Ureter (tissue), 1 donor: ENCODE results near the gene ETNK1. TPM values are rescaled to one million over a fixed set of nuclear protein-coding genes. Genes with fewer than 3 reads are reported as not detected.
"Not testable (repeated sequence)": the region's sequence is repeated elsewhere in the genome, so short reads cannot be mapped to it uniquely, and the experiment has no call there.

ENCODE experiments used
- DNase-seq: peaks from one replicate; pipeline ENCODE4 v3.0.0-alpha.2; 2020; ENCODE audit warnings: low spot score
- total RNA-seq: library from RNA; stranded (reverse); gene quantifications from one replicate; pipeline ENCODE4 v1.2.4, GENCODE V29; 2023
- donor health status: DM: yes; HTN: yes; CAD: no.

Gene ETNK1, protein sequence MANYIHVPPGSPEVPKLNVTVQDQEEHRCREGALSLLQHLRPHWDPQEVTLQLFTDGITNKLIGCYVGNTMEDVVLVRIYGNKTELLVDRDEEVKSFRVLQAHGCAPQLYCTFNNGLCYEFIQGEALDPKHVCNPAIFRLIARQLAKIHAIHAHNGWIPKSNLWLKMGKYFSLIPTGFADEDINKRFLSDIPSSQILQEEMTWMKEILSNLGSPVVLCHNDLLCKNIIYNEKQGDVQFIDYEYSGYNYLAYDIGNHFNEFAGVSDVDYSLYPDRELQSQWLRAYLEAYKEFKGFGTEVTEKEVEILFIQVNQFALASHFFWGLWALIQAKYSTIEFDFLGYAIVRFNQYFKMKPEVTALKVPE
- total RNA-seq, result 74.4 TPM

- peak; percentile 95 for DNase-seq
These were observed at the start of gene ETNK1 for GRCh38 chr12:22624870-22625761. ETNK1 (plus strand) TSS chr12:22625171; CDS start chr12:22625431, 260 bp downstream.

DNA sequence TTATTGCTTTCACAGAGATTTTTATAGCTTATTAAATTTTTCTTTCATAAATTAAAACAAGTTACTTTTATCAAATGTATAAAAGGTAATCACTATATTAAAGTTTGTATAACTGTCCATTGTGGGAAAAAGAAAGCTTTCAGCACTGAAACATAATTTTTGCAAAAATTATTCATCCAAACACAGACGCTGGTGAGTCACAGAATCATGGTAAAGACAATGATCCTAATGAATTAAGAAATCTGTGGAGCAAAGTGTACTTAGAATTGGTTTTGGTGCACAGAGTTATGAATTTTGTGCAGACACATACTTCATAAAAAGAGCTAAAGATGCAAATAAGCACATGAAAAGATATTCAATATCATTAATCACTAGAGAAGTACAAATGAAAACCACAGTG, 48.9 kb upstream of the ETNK1 start:
- DNase-seq, result no peak

DNA sequence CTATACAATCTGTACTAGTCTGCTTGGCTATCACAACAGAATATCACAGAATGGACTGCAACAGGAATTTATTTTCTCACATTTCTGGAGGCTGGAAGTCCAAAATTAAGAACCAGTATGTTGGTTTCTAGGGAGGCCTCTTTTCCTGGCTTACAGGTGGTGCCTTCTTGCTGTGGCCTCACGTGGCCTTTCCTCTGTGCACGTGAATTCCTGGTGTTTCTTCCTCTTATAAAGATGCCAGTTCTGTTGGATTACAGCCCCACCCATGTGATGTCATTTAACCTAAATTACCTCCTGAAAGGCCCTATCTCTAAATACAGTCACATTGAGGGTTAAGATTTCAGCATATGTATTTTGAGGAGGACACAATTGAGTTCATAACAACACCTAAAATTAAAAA, 48.5 kb upstream of the ETNK1 start:
- no peak for DNase-seq

DNA sequence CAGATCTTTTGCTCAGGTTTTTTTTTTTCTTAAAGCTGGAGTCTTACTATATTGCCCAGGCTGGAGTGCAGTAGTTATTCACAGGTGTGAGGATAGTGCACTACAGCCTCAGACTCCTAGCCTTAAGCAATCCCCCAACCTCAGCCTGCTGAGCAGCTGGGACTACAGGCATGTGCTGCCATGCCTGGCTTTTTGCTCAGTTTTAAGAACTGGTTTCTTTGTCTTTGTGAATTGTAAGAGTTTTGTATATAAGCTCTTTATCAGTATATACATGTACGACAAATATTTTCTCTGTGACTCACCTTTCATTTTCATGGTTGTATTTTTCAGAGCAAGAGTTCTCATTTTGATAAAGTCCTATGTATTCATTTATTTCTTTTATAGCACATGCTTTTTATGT, 47.3 kb upstream of the ETNK1 start:
- no peak for DNase-seq

GRCh38 chr12:22578328-22578727, 46.6 kb upstream of the ETNK1 start:
- no peak for DNase-seq

DNA sequence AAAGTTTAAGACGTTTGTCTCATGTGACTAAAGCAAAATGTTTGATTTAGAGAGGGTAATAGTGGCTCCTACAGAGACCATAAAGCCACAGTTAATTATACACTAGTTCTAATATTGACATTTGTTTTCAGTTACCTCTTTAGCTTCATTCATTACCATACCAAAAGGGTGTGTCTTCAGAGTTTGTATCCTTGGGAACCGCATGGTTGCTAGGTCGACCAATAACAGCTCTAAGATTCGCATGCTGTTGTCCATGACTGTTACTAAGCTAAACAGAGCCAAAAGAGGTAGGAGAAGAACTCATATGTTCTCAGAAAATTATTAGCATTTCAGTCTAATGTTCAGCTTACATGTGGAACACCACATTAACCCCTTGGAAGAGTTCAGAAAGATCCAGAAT, 36.2 kb upstream of the ETNK1 start:
- no peak for DNase-seq

GRCh38 chr12:22593864-22594263, 31.1 kb upstream of the ETNK1 start:
- DNase-seq, result no peak

DNA sequence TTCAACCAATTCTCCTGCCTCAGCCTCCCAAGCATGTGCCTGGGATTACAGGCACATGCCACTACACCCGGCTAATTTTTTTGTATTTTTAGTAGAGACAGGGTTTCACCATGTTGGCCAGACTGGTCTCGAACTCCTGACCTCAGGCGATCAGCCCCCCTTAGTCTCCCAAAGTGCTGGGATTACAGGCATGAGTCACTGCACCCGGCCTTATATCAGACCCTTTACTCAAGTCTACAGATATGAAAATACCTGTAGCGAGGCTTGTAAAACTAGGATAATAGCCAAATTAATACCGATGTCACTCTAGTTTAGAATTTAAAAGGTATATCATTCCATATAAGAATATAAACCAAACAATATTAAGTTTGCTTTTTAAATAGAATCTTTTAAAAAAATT, 27.4 kb upstream of the ETNK1 start:
- not testable (repeated sequence) for DNase-seq

DNA sequence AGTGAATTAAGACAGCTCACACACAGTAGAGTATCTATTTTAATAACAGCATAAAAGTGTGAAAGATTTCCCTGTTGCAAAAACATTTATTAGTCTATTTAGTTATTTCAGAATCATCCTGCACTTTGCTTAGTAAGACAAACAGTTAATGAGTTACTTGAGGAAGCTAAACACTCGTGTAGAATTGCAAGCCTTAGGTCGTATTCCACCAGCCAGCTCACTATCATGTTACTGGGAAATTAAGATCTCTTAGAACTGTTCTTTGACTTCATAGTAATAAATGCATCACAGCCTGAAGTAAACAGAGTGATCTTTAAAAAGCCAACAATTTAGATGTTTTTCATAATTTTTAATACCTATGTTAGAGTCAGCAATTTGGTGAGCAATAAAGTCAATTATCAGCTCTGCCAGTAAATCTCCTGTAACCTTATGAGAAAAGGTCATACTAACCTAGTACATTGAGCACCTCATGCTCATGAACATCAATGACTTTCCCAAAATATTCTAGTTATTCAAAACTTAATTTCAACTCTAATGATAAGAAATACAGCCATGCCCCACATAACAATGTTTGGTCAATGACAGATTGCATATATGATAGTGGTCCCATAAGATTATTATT, 26.7 kb upstream of the ETNK1 start:
- DNase-seq, result no peak

- DNase-seq, result no peak
These were observed 26.2 kb upstream of the ETNK1 start for GRCh38 chr12:22598763-22599161.

- no peak for DNase-seq
These were observed 24.8 kb upstream of the ETNK1 start for GRCh38 chr12:22600181-22600580.

GRCh38 chr12:22609501-22609900, 15.5 kb upstream of the ETNK1 start:
- DNase-seq, result no peak

GRCh38 chr12:22610131-22610530, 14.8 kb upstream of the ETNK1 start:
- no peak for DNase-seq

GRCh38 chr12:22612822-22613221, 12.1 kb upstream of the ETNK1 start:
- not testable (repeated sequence) for DNase-seq

GRCh38 chr12:22615963-22616501, 8.9 kb upstream of the ETNK1 start:
- no peak for DNase-seq

DNA sequence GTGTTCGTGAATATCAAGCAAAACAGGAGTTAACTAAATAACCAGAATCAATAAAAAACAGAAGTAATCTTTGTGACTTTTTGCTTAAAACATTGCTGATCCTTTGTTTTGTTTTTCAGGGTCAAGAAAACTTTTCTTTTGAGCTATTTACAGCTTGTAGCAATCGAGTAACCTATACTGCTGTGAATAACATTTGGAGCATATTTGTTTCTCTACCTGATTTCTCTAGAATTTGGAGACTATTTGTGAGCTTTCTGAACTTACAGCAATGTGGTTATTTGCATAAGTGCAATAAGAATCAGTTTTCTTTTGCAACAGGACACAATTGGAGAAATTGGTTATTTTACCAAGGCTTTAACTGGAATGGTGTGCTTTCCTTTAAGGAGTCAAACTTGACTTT, 7.3 kb upstream of the ETNK1 start:
- DNase-seq, result no peak

- DNase-seq, result peak; percentile 42
These were observed 462 bp upstream of the ETNK1 start for GRCh38 chr12:22624548-22624869.

- DNase-seq, result peak; percentile 46
These were observed 857 bp downstream of the ETNK1 start for GRCh38 chr12:22625762-22626294.

GRCh38 chr12:22626406-22626805, 1.4 kb downstream of the ETNK1 start:
- DNase-seq, result no peak

DNA sequence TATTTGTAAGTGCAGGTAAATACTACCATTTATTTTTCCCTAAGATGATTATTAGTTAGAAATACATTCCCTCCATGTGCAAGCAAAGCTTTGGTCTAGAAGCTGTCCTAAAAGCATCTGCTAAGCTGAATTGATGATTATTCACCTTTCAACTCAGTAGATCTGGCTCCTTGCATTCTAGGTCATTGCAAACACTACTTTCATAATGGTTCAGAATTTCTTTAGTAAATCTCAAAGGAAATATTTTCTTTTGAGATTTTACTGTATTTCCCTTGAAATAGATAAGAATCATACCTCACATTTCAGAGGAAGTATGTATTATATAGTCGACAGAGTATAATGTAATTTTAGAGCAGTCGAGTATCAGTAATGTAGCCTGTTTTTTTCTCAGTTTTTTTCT, 2.4 kb downstream of the ETNK1 start:
- DNase-seq, result no peak

GRCh38 chr12:22628228-22628627, 3.3 kb downstream of the ETNK1 start:
- DNase-seq, result no peak

- no peak for DNase-seq
These were observed 7.0 kb downstream of the ETNK1 start for GRCh38 chr12:22631863-22632463.
